Dedifferentiated amniotic fluid mesenchymal stem cell (primary cell): ENCODE measurements around the gene FHAD1.
"Not testable (repeated sequence)": the region's sequence is repeated elsewhere in the genome, so short reads cannot be mapped to it uniquely, and the experiment has no call there.

Source experiments
- DNase-seq: peaks from one replicate; pipeline ENCODE4 v3.0.0-alpha.2; 2016; ENCODE audit errors: extremely low spot score

The FHAD1 gene

GRCh38 chr1:15276691-15277446 is 29.8 kb downstream of the FHAD1 start:
- no peak for DNase-seq

- no peak for DNase-seq
Measured at GRCh38 chr1:15277447-15277838, 30.4 kb downstream of the FHAD1 start.

- no peak for DNase-seq
Measured at GRCh38 chr1:15277933-15278332, 30.9 kb downstream of the FHAD1 start.

GRCh38 chr1:15279576-15280230 is 32.7 kb downstream of the FHAD1 start:
- no peak for DNase-seq

GRCh38 chr1:15280416-15280815 is 33.4 kb downstream of the FHAD1 start:
- no peak for DNase-seq

GRCh38 chr1:15282038-15282437 is 35.0 kb downstream of the FHAD1 start:
- no peak for DNase-seq

- no peak for DNase-seq
Measured at GRCh38 chr1:15282810-15283474, 35.9 kb downstream of the FHAD1 start.

- no peak for DNase-seq
Measured at GRCh38 chr1:15283526-15283925, 36.5 kb downstream of the FHAD1 start.

GRCh38 chr1:15286452-15286851 is 39.4 kb downstream of the FHAD1 start:
- no peak for DNase-seq

GRCh38 chr1:15287035-15287979 is 40.3 kb downstream of the FHAD1 start:
- DNase-seq, result no peak

- no peak for DNase-seq
Measured at GRCh38 chr1:15288173-15288926, 41.3 kb downstream of the FHAD1 start.

GRCh38 chr1:15289251-15289651 is 42.2 kb downstream of the FHAD1 start:
- DNase-seq, result no peak

- DNase-seq, result no peak
Measured at GRCh38 chr1:15290382-15290781, 43.4 kb downstream of the FHAD1 start.

- DNase-seq, result no peak
Measured at GRCh38 chr1:15295696-15296095, 48.7 kb downstream of the FHAD1 start.

- no peak for DNase-seq
Measured at GRCh38 chr1:15296585-15297321, 49.7 kb downstream of the FHAD1 start.

- DNase-seq, result not testable (repeated sequence)
Measured at GRCh38 chr1:15297975-15298374, 51.0 kb downstream of the FHAD1 start.

- no peak for DNase-seq
Measured at GRCh38 chr1:15299179-15299578, 52.2 kb downstream of the FHAD1 start.

GRCh38 chr1:15299806-15300205 is 52.8 kb downstream of the FHAD1 start:
- DNase-seq, result no peak

GRCh38 chr1:15303935-15304334 is 56.9 kb downstream of the FHAD1 start:
- no peak for DNase-seq

GRCh38 chr1:15304708-15305467 is 57.9 kb downstream of the FHAD1 start:
- no peak for DNase-seq
